ENCODE data around the gene ATAT1.

Gene ATAT1

DNA sequence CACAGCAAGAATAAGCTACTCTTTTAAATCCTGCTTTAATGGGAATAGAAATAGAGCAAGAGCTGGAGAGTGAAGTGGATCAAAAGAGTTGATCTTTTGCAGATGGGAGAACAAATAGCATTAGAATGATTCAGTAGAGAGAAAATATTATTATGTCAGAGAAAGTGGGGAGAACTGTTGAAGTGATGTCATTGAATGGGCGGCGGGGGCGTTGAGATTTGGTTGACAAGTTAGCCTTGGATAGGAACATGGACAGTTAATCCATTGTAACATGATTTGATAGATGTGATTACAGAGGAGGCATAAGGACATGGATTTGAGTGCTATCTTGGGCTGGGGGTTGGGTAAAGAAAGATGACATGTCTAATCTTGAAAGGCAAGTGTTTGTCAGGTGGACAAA, 9.2 kb downstream of the ATAT1 start:
- Histone ChIP-seq H3K4me1 (ENCODE audit: insufficient read depth, low read length) (no peaks in the 10 kb centered on the region), H3K27me3 (ENCODE audit: insufficient read depth, low read length) (no peaks in the 10 kb centered on the region), H3K4me3 (ENCODE audit: low read length) (no peak overlapping the region), H3K9me3 (ENCODE audit: insufficient read depth, low read depth, low read length) (no peaks in the 10 kb centered on the region), H3K27ac (ENCODE audit: low read depth, low read length) (no peak overlapping the region), H3K9ac (ENCODE audit: low read depth, low read length) (no peak overlapping the region), H3K36me3 (ENCODE audit: insufficient read depth, low read length) (peaks cover 56% of the 10 kb centered on the region)
- 94% methylated on average over 3 of the region's 3 CpGs for WGBS

DNA sequence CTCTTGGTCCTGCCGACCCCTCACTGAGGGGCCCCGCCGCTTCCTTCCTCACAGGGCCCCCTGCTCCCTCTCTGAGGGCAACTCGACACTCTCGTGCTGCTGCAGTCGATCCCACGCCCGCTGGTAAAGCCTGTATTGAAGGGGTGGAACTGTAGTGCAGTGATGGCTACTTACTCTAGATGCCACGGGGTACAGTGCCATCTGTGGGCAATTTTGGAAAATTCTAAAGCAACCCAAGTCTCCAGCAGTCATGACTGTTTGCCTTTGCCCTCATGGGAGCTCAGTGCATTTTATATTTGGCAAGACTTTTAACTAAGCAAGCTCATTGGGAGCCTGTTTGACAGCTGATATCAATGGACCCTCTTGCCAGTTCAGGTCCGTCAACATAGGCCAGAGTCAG, 13.8 kb downstream of the ATAT1 start:
- H3K9me3 ChIP-seq (ENCODE audit: insufficient read depth, low read depth, low read length): no peaks in the 10 kb centered on the region
- H3K9ac ChIP-seq (ENCODE audit: low read depth, low read length): no peak overlapping the region
- H3K27me3 ChIP-seq (ENCODE audit: insufficient read depth, low read length): no peaks in the 10 kb centered on the region
- WGBS: 94% methylated on average over 10 of the region's 10 CpGs
- no peak overlapping the region for H3K4me3 ChIP-seq (ENCODE audit: low read length)
- H3K36me3 ChIP-seq (ENCODE audit: insufficient read depth, low read length): peaks cover 60% of the 10 kb centered on the region
- H3K4me1 ChIP-seq (ENCODE audit: insufficient read depth, low read length): no peaks in the 10 kb centered on the region
- no peak overlapping the region for H3K27ac ChIP-seq (ENCODE audit: low read depth, low read length)

DNA sequence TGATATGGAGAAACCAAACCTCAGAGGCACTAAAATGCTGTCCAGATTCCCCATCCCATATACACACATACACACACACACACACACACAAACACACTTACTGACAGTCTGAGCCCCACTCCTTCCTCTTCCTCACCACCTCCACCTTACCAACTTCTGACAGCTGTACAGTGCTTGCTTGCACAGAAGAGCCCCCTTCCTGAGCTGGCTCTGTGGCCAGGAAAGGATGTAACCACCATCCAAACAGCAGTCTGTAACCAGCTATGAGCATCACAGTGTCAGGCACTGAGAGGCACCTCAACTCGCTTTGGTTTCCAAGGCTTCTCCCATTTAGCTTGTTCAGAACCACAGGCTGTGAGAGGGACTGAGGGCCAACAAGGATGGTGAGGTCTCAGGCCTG, 14.4 kb downstream of the ATAT1 start:
- Histone ChIP-seq H3K27ac (ENCODE audit: low read depth, low read length) (no peak overlapping the region), H3K4me1 (ENCODE audit: insufficient read depth, low read length) (peaks cover 2% of the 10 kb centered on the region), H3K9me3 (ENCODE audit: insufficient read depth, low read depth, low read length) (no peaks in the 10 kb centered on the region), H3K27me3 (ENCODE audit: insufficient read depth, low read length) (no peaks in the 10 kb centered on the region), H3K36me3 (ENCODE audit: insufficient read depth, low read length) (peaks cover 58% of the 10 kb centered on the region), H3K4me3 (ENCODE audit: low read length) (no peak overlapping the region), H3K9ac (ENCODE audit: low read depth, low read length) (no peak overlapping the region)
- 100% methylated on average over 1 of the region's 1 CpG for WGBS

DNA sequence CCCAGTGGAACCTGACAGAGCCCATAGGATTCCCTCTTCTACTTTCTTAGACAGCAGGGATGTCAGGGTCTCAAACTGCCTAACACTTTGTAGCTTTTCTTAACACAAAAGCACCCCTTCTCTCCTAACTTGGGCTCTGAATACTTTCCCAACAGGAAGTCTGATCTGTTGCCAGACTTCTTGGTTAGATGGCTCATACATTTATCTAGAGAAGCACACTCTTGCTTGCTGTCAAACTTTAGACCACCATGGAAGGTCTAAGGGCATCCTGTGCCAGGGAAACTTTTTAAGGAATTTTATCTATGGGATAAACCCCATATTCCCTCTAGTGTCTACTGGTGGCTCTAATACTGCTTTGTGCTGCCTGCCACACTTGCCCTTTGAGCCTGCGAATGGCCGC, 17.0 kb downstream of the ATAT1 start:
- H3K4me1 ChIP-seq (ENCODE audit: insufficient read depth, low read length): peaks cover 6% of the 10 kb centered on the region
- no peaks in the 10 kb centered on the region for H3K9me3 ChIP-seq (ENCODE audit: insufficient read depth, low read depth, low read length)
- H3K4me3 ChIP-seq (ENCODE audit: low read length): no peak overlapping the region
- WGBS: 97% methylated on average over 2 of the region's 2 CpGs
- no peaks in the 10 kb centered on the region for H3K27me3 ChIP-seq (ENCODE audit: insufficient read depth, low read length)
- no peak overlapping the region for H3K9ac ChIP-seq (ENCODE audit: low read depth, low read length)
- peaks cover 52% of the 10 kb centered on the region for H3K36me3 ChIP-seq (ENCODE audit: insufficient read depth, low read length)
- H3K27ac ChIP-seq (ENCODE audit: low read depth, low read length): no peak overlapping the region

DNA sequence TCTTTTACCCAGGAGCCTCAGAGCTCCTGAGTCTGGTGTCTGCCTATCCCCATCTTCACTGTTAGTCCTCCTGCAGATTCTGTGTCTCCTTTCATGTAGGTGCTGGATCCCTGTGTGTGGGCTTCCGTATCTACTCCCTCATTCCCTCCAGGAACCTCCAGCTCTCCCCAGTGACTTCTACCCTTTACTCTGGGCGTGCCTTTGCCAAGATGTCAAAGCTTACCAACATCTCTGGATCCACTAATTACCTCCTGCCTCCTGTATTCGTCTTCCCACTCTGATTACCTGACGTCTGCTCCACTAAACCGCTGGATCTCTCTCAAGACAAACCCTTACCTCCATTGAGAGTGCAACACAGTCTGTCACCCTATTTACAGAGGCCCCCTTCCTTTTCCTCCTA, 18.1 kb downstream of the ATAT1 start:
- Histone ChIP-seq H3K4me3 (ENCODE audit: low read length) (no peak overlapping the region), H3K4me1 (ENCODE audit: insufficient read depth, low read length) (peaks cover 6% of the 10 kb centered on the region), H3K27ac (ENCODE audit: low read depth, low read length) (no peak overlapping the region), H3K9me3 (ENCODE audit: insufficient read depth, low read depth, low read length) (no peaks in the 10 kb centered on the region), H3K36me3 (ENCODE audit: insufficient read depth, low read length) (peaks cover 46% of the 10 kb centered on the region), H3K27me3 (ENCODE audit: insufficient read depth, low read length) (no peaks in the 10 kb centered on the region), H3K9ac (ENCODE audit: low read depth, low read length) (no peak overlapping the region)
- WGBS: 89% methylated on average over 5 of the region's 5 CpGs

DNA sequence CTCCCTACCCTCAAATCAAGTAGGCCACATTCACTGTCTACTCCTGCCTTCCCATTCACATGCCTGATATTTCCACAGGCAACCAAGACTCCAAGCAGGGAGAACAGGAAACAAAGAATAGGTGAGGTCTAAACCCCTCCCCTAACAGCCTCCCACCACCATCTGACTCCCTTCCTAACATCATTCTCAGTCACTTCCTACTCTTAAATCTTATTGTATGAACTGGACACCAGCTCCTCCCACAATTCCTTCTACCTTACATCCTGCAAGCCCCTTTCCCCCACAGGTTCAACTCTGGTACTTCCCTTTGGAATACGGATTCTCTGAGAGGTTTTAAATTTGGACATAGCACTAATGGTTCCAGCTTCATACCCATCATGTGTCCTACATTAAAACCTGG, 19.3 kb downstream of the ATAT1 start:
- Histone ChIP-seq H3K4me3 (ENCODE audit: low read length) (peak overlapping the region; percentile 100), H3K9ac (ENCODE audit: low read depth, low read length) (peak overlapping the region; percentile 30; the same call in 1 of the 2 replicates), H3K4me1 (ENCODE audit: insufficient read depth, low read length) (peaks cover 6% of the 10 kb centered on the region), H3K36me3 (ENCODE audit: insufficient read depth, low read length) (peaks cover 38% of the 10 kb centered on the region), H3K27me3 (ENCODE audit: insufficient read depth, low read length) (no peaks in the 10 kb centered on the region), H3K9me3 (ENCODE audit: insufficient read depth, low read depth, low read length) (no peaks in the 10 kb centered on the region), H3K27ac (ENCODE audit: low read depth, low read length) (peak overlapping the region; percentile 16; the same call in 1 of the 2 replicates)
- WGBS: 84% methylated on average over 1 of the region's 1 CpG

DNA sequence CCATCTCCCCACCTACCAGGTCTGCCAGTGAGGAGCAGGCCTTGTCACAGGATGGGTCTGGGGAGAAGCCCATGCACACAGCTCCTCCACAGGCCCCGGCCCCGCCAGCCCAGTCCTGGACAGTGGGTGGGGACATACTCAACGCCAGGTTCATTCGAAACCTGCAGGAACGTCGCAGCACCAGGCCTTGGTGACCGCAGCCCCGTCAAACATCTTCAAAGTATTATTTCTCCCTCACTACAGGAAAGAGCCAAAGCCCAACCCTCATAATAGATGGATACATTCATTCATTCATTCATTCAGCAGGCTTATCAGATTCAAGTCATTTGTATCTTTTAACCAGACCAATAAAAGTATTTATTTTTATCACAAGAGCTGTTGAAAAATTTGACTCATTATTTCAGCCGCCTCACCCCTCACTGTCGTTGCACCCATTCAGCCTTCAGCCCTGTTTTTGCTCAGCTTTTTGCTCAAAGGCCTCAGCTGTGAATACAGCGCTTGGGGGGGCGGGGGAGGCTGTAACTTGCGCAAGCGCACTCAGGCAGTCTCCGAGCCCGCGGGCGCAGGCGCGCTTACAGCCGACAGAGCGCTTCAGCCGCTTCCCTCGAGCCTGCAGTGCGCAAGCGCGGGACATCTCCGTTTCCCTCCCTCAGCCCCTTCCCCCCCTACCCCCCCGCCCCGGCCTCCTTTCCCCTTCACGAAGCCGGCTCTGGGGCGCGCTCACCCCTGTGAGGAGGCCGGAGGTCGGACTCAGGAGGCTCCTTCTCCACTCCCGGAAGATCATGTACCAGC, 20.0 kb downstream of the ATAT1 start, which contains the start of gene C6orf136:
C6orf136 (plus strand) TSS at position 684 of the 792 bp plus-strand sequence; CDS start at position 783, 99 bp downstream.
- WGBS: 10% methylated on average over 35 of the region's 37 CpGs
- Histone ChIP-seq H3K36me3 (ENCODE audit: insufficient read depth, low read length) (peaks cover 38% of the 10 kb centered on the region), H3K27me3 (ENCODE audit: insufficient read depth, low read length) (no peaks in the 10 kb centered on the region), H3K4me3 (ENCODE audit: low read length) (peak within 1 kb of the TSS; percentile 100), H3K9ac (ENCODE audit: low read depth, low read length) (peak within 1 kb of the TSS; percentile 96), H3K27ac (ENCODE audit: low read depth, low read length) (peak within 1 kb of the TSS; percentile 93), H3K4me1 (ENCODE audit: insufficient read depth, low read length) (peaks cover 6% of the 10 kb centered on the region), H3K9me3 (ENCODE audit: insufficient read depth, low read depth, low read length) (no peaks in the 10 kb centered on the region)

DNA sequence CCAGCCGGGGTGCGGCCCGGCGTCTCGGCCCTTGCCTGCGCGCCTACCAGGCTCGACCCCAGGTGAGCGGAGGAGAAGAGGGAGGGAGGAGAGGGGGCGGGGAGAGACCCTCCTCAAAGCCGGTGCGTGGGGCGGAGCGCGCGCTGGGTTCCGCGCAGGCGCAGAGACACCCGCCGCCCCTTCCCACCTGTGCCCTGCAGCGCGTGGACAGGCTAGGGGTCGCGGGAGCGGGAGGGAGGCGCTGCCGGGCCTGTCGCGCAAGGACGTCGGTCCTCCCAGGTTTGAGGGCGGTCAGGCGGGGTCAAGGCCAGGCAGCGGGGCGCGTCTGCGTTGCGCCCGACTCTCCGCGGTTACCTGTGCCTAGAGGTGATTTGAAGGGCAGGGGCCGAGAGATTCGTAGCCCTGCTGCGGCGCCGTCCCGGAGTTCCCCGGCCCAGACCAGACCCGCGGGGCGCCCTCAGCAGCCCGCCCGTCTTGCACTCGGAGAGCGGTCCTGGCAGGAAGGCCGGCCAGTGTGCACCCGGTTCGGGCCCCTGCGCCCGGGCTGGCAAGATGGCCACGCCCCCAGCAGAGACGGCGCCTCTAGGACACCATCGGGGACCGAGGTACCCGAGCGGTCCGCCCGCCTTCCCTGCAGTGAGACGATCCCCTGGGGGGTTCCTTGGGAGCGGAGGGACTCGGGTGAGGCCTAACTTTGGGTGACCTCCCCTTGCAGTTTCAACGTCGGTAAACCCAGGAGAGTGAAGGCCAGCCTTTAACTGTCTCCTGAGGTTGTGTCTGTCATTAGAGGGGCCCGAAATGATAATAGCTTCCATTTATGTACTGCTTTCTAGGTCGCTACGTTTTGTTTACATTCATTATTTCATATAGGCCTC, 20.8 kb downstream of the ATAT1 start:
- under 1% methylated on average over 75 of the region's 78 CpGs for WGBS
- Histone ChIP-seq H3K27ac (ENCODE audit: low read depth, low read length) (peak overlapping the region; percentile 93), H3K4me1 (ENCODE audit: insufficient read depth, low read length) (peaks cover 6% of the 10 kb centered on the region), H3K27me3 (ENCODE audit: insufficient read depth, low read length) (no peaks in the 10 kb centered on the region), H3K9me3 (ENCODE audit: insufficient read depth, low read depth, low read length) (no peaks in the 10 kb centered on the region), H3K36me3 (ENCODE audit: insufficient read depth, low read length) (peaks cover 42% of the 10 kb centered on the region), H3K9ac (ENCODE audit: low read depth, low read length) (peak overlapping the region; percentile 96), H3K4me3 (ENCODE audit: low read length) (peak overlapping the region; percentile 100)

DNA sequence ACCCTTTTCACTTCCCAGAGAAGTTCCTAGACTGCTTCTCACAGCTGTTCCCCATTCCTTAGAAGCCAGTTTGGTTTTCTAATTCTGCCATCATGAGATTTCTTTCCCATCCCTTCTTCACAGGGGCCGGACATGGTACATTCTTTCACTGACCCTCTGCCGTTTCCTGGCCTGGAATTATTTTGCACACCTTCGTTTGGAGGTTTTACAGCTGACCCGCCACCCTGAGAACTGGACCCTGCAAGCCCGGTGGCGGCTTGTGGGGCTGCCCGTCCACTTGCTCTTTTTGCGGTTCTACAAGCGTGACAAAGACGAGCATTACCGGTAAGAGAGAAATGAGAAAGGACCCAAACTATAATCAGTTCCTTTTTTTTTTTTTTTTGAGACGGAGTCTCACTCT, 24.5 kb downstream of the ATAT1 start:
- Histone ChIP-seq H3K4me3 (ENCODE audit: low read length) (no peak overlapping the region), H3K36me3 (ENCODE audit: insufficient read depth, low read length) (peaks cover 54% of the 10 kb centered on the region), H3K27ac (ENCODE audit: low read depth, low read length) (no peak overlapping the region), H3K27me3 (ENCODE audit: insufficient read depth, low read length) (no peaks in the 10 kb centered on the region), H3K4me1 (ENCODE audit: insufficient read depth, low read length) (peaks cover 3% of the 10 kb centered on the region), H3K9ac (ENCODE audit: low read depth, low read length) (no peak overlapping the region), H3K9me3 (ENCODE audit: insufficient read depth, low read depth, low read length) (no peaks in the 10 kb centered on the region)
- WGBS: 95% methylated on average over 12 of the region's 12 CpGs

DNA sequence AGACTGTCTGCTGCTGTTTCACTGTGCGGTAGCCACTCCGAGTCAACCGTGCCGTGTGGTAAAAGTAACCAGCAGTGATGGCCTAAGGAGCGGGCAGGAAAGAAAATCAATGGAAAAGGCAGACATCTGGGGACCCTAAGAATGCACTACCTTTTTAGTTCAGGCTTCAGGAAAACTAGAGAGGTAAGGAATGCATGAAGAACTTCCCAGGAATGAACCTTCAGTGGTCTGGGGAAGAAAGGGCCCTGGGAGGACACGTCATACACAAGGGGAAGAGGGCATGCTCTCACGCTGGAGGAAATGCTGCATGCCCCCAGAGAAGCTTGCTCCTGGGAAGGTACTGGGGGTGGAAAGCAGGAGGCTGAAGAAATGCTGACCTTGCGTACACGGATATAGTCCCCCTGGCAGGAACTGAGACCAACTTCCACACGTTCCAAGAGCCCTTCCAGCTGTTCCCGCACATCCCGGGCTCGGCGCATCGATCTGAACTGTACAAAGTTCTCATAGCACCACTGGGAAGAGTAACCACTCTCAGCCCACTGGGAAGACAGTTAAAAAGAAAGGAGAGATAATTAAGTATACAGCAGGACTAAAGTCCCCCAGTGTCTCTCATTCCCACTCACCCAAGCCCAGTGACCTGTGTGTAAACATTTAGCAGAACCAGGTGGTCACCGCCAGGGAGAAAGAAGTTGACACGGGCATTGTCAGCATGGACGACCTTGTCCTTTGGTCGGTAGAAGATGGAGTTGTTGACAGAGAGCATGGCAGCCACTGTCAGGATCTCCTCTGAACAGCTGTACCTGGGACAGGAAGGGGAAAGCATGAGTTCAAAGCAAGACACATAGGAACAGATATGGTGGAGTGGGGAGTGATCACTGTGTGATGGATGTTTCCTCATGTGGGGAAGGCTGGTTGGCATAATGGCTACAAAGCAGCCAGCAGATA, 28.4 kb downstream of the ATAT1 start:
- H3K36me3 ChIP-seq (ENCODE audit: insufficient read depth, low read length): peaks cover 90% of the 10 kb centered on the region
- no peaks in the 10 kb centered on the region for H3K9me3 ChIP-seq (ENCODE audit: insufficient read depth, low read depth, low read length)
- H3K4me1 ChIP-seq (ENCODE audit: insufficient read depth, low read length): no peaks in the 10 kb centered on the region
- no peak overlapping the region for H3K9ac ChIP-seq (ENCODE audit: low read depth, low read length)
- H3K27ac ChIP-seq (ENCODE audit: low read depth, low read length): no peak overlapping the region
- H3K27me3 ChIP-seq (ENCODE audit: insufficient read depth, low read length): no peaks in the 10 kb centered on the region
- WGBS: 95% methylated on average over 18 of the region's 19 CpGs
- H3K4me3 ChIP-seq (ENCODE audit: low read length): no peak overlapping the region

Data from HUES64 (cell line).